ENCODE measurements around the gene ZKSCAN4. TPM values are rescaled to one million over a fixed set of nuclear protein-coding genes. Genes with fewer than 3 reads are reported as not detected.

ZKSCAN4 gene
- polyA plus RNA-seq (2013, experiment 1 of 2; ENCODE audit: insufficient read length), result 3.5 TPM
- polyA plus RNA-seq (2013, experiment 2 of 2; ENCODE audit: insufficient read length), result 3.5 TPM

GRCh38 chr6:28252009-28252975, at the start of gene ZKSCAN4:
TSS of gene ZKSCAN4 (minus strand) at chr6:28252269. CDS start at chr6:28251980, 289 bp downstream.
- peak; percentile 91 for DNase-seq

- DNase-seq, result no peak
These were observed 44.5 kb upstream of the ZKSCAN4 start for GRCh38 chr6:28296520-28297060.

- no peak for DNase-seq
These were observed 43.3 kb upstream of the ZKSCAN4 start for GRCh38 chr6:28295326-28295725.

GRCh38 chr6:28291573-28291972, 39.5 kb upstream of the ZKSCAN4 start:
- no peak for DNase-seq

GRCh38 chr6:28282926-28283325, 30.9 kb upstream of the ZKSCAN4 start:
- DNase-seq, result peak; percentile 17

- peak; percentile 80 for DNase-seq
These were observed 29.4 kb upstream of the ZKSCAN4 start, which contains the start of gene PGBD1 for GRCh38 chr6:28281288-28282064. TSS of gene PGBD1 (plus strand) at chr6:28281572. CDS start at chr6:28283814, 2,242 bp downstream.

GRCh38 chr6:28280595-28281287, 28.7 kb upstream of the ZKSCAN4 start:
- no peak for DNase-seq

- DNase-seq, result no peak
These were observed 25.7 kb upstream of the ZKSCAN4 start for GRCh38 chr6:28277746-28278145.

GRCh38 chr6:28274888-28275287, 22.8 kb upstream of the ZKSCAN4 start:
- no peak for DNase-seq

- DNase-seq, result peak; percentile 91
These were observed 17.4 kb upstream of the ZKSCAN4 start for GRCh38 chr6:28269492-28269891.

- DNase-seq, result no peak
These were observed 15.6 kb upstream of the ZKSCAN4 start for GRCh38 chr6:28267695-28268059.

GRCh38 chr6:28266962-28267694, 15.1 kb upstream of the ZKSCAN4 start, which contains the start of gene ZSCAN26:
TSS of gene ZSCAN26 (plus strand) at chr6:28267143. CDS start at chr6:28271920, 4,777 bp downstream.
- peak; percentile 90 for DNase-seq

GRCh38 chr6:28266563-28266961, 14.5 kb upstream of the ZKSCAN4 start:
- DNase-seq, result no peak

GRCh38 chr6:28264834-28265401, 12.8 kb upstream of the ZKSCAN4 start:
- no peak for DNase-seq

GRCh38 chr6:28263922-28264321, 11.9 kb upstream of the ZKSCAN4 start:
- DNase-seq, result no peak

GRCh38 chr6:28258877-28259777, 7.1 kb upstream of the ZKSCAN4 start, which contains the start of gene NKAPL:
TSS of gene NKAPL (plus strand) at chr6:28259297. CDS start at chr6:28259372, 75 bp downstream.
- peak; percentile 62 for DNase-seq

GRCh38 chr6:28257042-28257441, 5.0 kb upstream of the ZKSCAN4 start:
- DNase-seq, result no peak

- DNase-seq, result no peak
These were observed 2.1 kb upstream of the ZKSCAN4 start for GRCh38 chr6:28254121-28254519.

- peak; percentile 11 for DNase-seq
These were observed 434 bp downstream of the ZKSCAN4 start for GRCh38 chr6:28251661-28252008.

- DNase-seq, result no peak
These were observed 1.3 kb downstream of the ZKSCAN4 start for GRCh38 chr6:28250747-28251146.

Measured in fibroblast of skin of back (primary cell).